BE2C (cell line): ENCODE data around the gene CDH4.

ENCODE experiments used
- DNase-seq: peaks from one replicate; pipeline ENCODE4 v3.0.0-alpha.2; 2020
- H3K27me3 ChIP-seq: fragments of 250-450 bp; sonication (Bioruptor Pico); 2 replicates; pipeline ENCODE4 v1.5.1; 2020; ENCODE audit warnings: mild to moderate bottlenecking
- H3K36me3 ChIP-seq: fragments of 250-450 bp; sonication (Bioruptor Pico); 2 replicates; pipeline ENCODE4 v1.5.1; 2020; ENCODE audit warnings: mild to moderate bottlenecking
- H3K4me1 ChIP-seq: fragments of 250-450 bp; sonication (Bioruptor Pico); 2 replicates; pipeline ENCODE4 v1.5.1; 2020
- H3K4me3 ChIP-seq: 2 replicates; pipeline ENCODE4 v1.5.1; 2011; ENCODE audit warnings: low read depth, low read length
- H3K9me3 ChIP-seq: fragments of 250-450 bp; sonication (Bioruptor Pico); 2 replicates; pipeline ENCODE4 v1.5.1; 2020
- CTCF ChIP-seq: IDR thresholded peaks from 2 replicates; pipeline ENCODE4 v1.5.1; 2012; ENCODE audit warnings: mild to moderate bottlenecking, low read depth, low read length

The CDH4 gene

GRCh38 chr20:61900945-61901293 is 648.9 kb downstream of the CDH4 start:
- TF ChIP-seq CTCF: no peak
- H3K27me3 ChIP-seq: peaks cover 37% of the 10 kb centered on the region
- no peaks in the 10 kb centered on the region for H3K36me3 ChIP-seq
- no peak for DNase-seq
- no peaks in the 10 kb centered on the region for H3K9me3 ChIP-seq
- no peaks in the 10 kb centered on the region for H3K4me1 ChIP-seq
- H3K4me3 ChIP-seq: no peak overlapping the region

- no peak for DNase-seq
- TF ChIP-seq CTCF: no peak
- H3K36me3 ChIP-seq: no peaks in the 10 kb centered on the region
- H3K9me3 ChIP-seq: no peaks in the 10 kb centered on the region
- H3K27me3 ChIP-seq: peaks cover 37% of the 10 kb centered on the region
- no peaks in the 10 kb centered on the region for H3K4me1 ChIP-seq
- H3K4me3 ChIP-seq: no peak overlapping the region
Observed at GRCh38 chr20:61901392-61902220, 649.5 kb downstream of the CDH4 start.

GRCh38 chr20:61902221-61902869 is 650.3 kb downstream of the CDH4 start:
- Histone ChIP-seq H3K4me1 (no peaks in the 10 kb centered on the region), H3K36me3 (no peaks in the 10 kb centered on the region), H3K4me3 (no peak overlapping the region), H3K27me3 (peaks cover 34% of the 10 kb centered on the region), H3K9me3 (no peaks in the 10 kb centered on the region)
- no peak for TF ChIP-seq CTCF
- no peak for DNase-seq

- no peaks in the 10 kb centered on the region for H3K9me3 ChIP-seq
- H3K4me3 ChIP-seq: no peak overlapping the region
- TF ChIP-seq CTCF: no peak
- H3K36me3 ChIP-seq: no peaks in the 10 kb centered on the region
- H3K4me1 ChIP-seq: no peaks in the 10 kb centered on the region
- no peak for DNase-seq
- peaks cover 25% of the 10 kb centered on the region for H3K27me3 ChIP-seq
Observed at GRCh38 chr20:61903575-61904340, 651.7 kb downstream of the CDH4 start.

- Histone ChIP-seq H3K4me3 (no peak overlapping the region), H3K9me3 (no peaks in the 10 kb centered on the region), H3K36me3 (no peaks in the 10 kb centered on the region), H3K4me1 (no peaks in the 10 kb centered on the region), H3K27me3 (peaks cover 24% of the 10 kb centered on the region)
- TF ChIP-seq CTCF: no peak
- no peak for DNase-seq
Observed at GRCh38 chr20:61904456-61904855, 652.4 kb downstream of the CDH4 start.
